UCSD-AML1 (cell line): Measurements from ENCODE around the gene HELLS.
"Not testable (repeated sequence)": the region's sequence is repeated elsewhere in the genome, so short reads cannot be mapped to it uniquely, and the experiment has no call there.

ENCODE experiments used
- DNase-seq: peaks from one replicate; lab custom pipeline; 2025; ENCODE audit not compliant: unreplicated experiment; lab: John Stamatoyannopoulos, UW

HELLS gene

GRCh38 chr10:94602729-94603515 is 57.3 kb downstream of the HELLS start:
- DNase-seq, result no peak

DNA sequence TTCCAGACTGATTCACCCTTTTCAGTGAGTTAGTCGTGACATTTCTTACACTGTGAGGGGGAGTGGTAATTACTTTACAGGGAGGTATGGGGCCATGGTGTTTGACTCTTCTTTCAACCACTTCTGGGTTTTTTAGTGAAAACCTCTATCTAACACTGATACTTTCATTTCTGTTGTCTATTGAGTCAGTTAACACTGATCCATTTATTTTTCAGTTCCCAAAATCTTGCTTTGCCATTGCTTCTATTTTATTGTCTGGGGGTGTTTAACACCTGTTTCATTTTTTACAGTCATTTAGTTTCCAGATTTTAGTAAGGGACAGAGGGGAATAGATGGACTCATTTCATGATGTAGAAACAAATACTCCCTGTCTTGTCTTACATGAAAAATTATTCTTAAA is 61.5 kb downstream of the HELLS start:
- no peak for DNase-seq

DNA sequence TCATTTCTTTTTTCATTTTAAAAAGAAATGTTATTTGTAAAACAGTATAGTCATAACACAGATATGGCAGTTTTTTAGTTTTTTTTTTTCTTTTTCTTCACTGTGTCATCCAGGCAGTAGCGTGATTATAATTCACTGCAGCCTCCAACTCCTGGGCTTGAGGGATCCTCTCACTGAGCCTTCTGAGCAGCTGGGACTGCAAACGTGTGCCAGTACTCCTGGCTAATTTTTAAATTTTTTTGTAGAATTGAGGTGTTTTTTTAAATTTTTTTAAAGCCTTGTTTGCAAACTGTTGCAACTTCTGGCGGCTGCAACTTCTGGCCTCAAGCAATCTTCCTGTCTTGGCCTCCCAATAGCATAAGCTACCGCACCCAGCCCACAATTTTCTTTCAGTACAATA is 63.0 kb downstream of the HELLS start:
- DNase-seq, result no peak

GRCh38 chr10:94614558-94614957 is 69.0 kb downstream of the HELLS start:
- no peak for DNase-seq

GRCh38 chr10:94617389-94617944 is 71.9 kb downstream of the HELLS start:
- DNase-seq, result no peak

DNA sequence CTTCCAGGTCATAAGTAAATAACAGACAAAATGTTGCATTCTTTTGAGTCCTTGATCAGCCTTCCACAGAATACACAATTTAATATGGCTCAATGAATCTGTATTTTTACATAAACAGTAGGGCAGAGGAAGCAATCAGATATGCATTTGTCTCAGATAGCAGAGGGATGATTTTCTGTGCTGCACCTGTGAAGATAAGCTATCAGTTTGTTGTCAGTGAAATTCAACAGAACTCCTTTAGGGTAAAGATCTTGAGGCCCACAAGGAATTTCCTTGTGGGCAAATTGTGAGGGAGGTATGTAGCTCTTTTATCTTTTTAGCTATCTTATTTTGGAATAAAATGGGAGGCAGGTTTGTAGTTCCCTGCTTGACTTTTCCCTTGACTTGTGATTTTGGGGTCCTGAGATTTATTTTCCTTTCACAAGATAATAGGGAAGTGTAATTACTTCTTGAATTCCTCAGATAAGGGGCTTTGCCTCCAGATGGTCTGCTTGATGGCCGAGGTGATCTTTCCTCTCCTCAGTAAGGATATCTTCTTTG is 77.1 kb downstream of the HELLS start:
- no peak for DNase-seq

- no peak for DNase-seq
Observed at GRCh38 chr10:94623572-94623971, 78.0 kb downstream of the HELLS start.

DNA sequence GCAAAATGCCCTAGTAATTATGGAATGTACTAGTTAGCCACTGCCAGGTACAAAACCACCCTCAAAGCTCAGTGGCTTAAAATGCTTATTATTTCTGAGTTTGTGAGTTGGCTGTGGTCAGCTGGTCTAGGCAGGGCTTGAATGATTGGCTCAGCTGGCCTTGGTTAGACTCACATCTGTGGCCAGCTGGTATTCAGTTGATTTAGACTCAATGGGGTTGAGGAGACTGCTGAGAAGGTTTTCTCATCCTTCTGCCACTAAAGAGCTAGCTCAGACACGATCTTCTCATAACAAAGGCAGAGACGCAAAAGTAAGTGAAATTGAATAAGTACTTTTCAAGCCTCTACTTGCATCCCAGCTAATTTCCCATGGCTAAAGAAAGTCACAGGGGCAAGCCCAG is 80.9 kb downstream of the HELLS start:
- no peak for DNase-seq

DNA sequence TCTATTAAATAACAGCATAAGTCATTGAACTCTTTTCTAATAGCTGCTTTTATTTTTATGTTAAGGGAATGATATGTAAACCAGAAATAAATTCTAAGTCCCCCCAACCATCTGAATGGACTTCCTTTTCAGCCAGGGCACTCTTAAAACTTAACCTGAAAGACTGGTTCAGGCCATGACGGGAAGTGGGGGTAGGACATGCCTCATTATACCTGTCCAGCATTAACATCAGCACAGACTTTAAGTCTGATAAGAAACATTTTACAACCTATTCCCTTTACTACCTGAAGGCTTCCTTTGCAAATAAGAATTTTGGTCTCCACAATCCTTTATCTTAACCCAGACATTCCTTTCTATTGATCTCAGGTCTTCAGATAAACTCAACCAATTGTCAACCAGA is 81.9 kb downstream of the HELLS start:
- DNase-seq, result no peak

DNA sequence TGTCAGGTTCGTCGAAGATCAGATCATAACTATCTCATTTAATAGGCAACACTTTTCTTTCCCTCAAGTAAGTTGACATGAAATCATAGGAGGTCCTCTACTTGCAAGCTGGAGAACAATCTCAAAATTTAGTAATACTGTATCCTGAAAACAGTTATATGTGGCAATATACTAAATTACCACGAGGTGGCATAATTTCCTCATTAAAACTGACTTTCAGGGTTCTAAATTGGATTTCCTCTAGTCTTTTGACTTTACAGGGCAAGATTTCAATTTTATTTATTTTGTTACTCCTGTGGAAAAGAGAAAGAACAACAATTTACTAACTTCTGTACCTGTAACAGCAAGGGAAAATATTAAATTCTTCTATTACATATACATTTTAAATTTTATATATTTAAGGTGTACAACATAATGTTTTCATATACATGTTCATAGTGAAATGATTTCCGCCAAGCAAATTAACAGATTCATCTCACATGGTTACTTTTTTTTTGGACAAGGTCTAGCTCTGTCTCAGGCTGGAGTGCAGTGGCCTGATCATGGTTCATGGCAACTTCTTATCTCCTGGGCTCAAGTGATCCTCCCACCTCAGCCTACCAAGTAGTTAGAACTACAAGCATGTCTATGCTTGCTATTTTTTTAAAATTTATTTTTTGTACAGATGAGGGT is 84.6 kb downstream of the HELLS start:
- no peak for DNase-seq

DNA sequence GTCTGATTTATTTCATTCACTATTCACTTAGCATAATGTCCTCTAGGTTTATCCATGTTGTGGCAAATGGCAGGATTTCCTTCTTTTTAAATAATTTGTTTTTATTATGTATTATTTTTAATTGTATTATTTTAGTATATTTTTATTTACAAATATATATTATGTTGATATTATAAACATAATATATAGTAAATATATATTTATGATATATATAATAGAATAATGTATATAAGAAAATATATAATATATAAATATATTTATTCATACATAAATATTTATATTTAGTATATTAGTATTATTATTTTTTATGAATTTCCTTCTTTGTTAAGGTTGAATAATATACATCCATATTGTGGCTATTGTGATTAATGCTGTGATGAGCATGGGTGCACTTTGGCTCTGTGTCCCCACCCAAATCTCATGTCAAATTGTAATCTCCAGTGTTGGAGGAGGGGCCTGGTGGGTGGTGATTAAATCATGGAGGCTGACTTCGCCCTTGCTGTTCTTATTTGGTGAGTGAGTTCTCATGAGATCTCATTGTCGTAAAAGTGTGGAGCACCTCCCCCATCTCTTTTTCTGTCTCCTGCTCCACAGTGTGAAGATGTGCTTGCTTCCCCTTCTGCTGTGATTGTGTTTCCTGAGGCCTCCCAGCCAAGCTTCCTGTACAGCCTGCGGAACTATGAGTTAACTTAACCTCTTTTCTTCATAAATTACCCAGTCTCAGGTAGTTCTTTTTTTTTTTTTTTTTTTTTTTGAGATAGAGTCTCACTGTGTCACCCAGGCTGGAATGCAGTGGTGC is 85.7 kb downstream of the HELLS start:
- no peak for DNase-seq

DNA sequence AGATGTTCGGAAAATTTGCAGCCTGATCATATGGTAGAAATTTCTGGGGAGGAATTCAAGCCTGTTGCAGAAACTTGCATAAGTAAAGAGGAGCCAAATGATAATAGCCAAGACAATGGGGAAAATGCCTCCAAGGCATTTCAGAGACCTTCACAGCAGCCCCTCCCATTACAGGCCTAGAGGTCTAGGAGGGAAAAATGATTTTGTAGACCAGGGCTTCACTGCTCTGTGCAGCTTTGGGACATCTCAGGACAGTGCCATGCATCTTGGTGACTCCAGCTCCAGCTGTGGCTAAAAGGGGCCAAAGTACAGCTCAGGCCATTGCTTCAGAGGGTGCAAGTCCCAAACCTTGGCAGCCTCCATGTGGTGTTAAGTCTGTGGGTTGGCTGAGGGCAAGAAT is 87.4 kb downstream of the HELLS start:
- DNase-seq, result no peak

- DNase-seq, result not testable (repeated sequence)
Observed at GRCh38 chr10:94638097-94638496, 92.5 kb downstream of the HELLS start.

DNA sequence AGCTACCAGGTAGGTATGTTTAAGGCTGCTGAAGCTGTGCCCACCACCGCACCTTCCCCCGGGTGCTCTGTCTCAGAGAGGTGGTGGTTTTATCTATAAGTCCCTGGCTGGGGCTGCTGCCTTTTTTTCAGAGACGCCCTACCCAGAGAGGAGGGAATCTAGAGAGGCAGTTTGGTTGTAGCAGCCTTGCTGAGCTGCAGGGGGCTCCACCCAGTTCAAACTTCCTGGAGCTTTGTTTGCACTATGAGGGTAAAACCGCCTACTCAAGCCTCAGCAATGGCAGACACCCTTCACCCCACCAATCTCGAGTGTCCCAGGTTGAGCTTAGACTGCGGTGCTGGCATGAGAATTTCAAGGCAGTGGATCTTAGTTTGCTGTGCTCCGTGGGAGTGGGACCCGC is 94.3 kb downstream of the HELLS start:
- DNase-seq, result no peak

- no peak for DNase-seq
Observed at GRCh38 chr10:94640562-94640961, 95.0 kb downstream of the HELLS start.

- no peak for DNase-seq
Observed at GRCh38 chr10:94641480-94641879, 95.9 kb downstream of the HELLS start.

GRCh38 chr10:94644352-94644751 is 98.8 kb downstream of the HELLS start:
- no peak for DNase-seq

DNA sequence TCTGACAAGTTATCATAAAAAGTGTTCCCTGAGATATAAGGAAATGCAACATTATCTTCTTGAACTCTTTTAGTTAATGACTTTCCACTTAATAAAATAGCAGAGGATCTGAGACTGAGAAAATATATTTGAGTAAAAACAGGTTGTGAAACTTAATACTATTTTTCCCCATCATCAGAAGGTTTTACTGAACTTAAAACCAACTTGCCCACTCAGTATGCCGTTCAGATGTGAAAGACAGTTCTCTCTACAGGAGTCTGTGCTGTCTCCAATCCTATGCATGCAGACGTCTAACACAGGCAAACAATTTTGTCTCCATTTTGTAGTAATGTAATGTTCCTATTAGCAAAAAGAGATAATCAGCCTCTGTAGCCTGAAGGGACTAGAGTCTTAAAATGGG is 99.7 kb downstream of the HELLS start:
- no peak for DNase-seq
